ENCODE measurements around the gene TEX22. TPM values are rescaled to one million over a fixed set of nuclear protein-coding genes. Genes with fewer than 3 reads are reported as not detected.
A peak's percentile ranks its signal among the peaks of the same experiment; 100 is the strongest.

Gene TEX22
- total RNA-seq, 1 donor from 2014 or later = 5.7 TPM

- H3K9me3 Mint-ChIP-seq = no peaks in the 10 kb centered on the region
- intact Hi-C loops (cut with micrococcal nuclease) = loop anchor here (5.0 kb wide), 1 partner anchor 643 kb away; the partner anchor contains the start of gene SIVA1
- peaks cover 14% of the 10 kb centered on the region for H3K4me1 Mint-ChIP-seq
- H3K27me3 Mint-ChIP-seq = no peaks in the 10 kb centered on the region
- H3K4me3 Mint-ChIP-seq = no peak overlapping the region
- no peak for DNase-seq
- peaks cover 10% of the 10 kb centered on the region for H3K36me3 Mint-ChIP-seq (ENCODE audit: low read depth)
- no peak overlapping the region for H3K27ac Mint-ChIP-seq
These were observed 3.4 kb upstream of the TEX22 start for GRCh38 chr14:105394714-105395537.

- intact Hi-C loops (cut with micrococcal nuclease) = loop anchor here (5.0 kb wide), 1 partner anchor 643 kb away; the partner anchor contains the start of gene SIVA1
- Mint-ChIP-seq H3K4me1 (peaks cover 14% of the 10 kb centered on the region), H3K27me3 (no peaks in the 10 kb centered on the region), H3K27ac (no peak overlapping the region), H3K36me3 (ENCODE audit: low read depth) (peaks cover 16% of the 10 kb centered on the region), H3K4me3 (no peak overlapping the region), H3K9me3 (peaks cover 4% of the 10 kb centered on the region)
- no peak for DNase-seq
These were observed 2.8 kb upstream of the TEX22 start for GRCh38 chr14:105395538-105395854.

GRCh38 chr14:105397350-105397931 lies 897 bp upstream of the TEX22 start:
- peaks cover 9% of the 10 kb centered on the region for H3K9me3 Mint-ChIP-seq
- peaks cover 17% of the 10 kb centered on the region for H3K4me1 Mint-ChIP-seq
- DNase-seq = peak; percentile 67
- H3K27me3 Mint-ChIP-seq = no peaks in the 10 kb centered on the region
- intact Hi-C loops (cut with micrococcal nuclease) = loop anchor here (5.0 kb wide), 1 partner anchor 645 kb away; the partner anchor contains the start of gene SIVA1
- H3K4me3 Mint-ChIP-seq = peak overlapping the region; percentile 93
- peaks cover 33% of the 10 kb centered on the region for H3K36me3 Mint-ChIP-seq (ENCODE audit: low read depth)
- peak overlapping the region; percentile 88 for H3K27ac Mint-ChIP-seq

GRCh38 chr14:105398726-105399465 lies 558 bp downstream of the TEX22 start:
- peak; percentile 88 for DNase-seq
- H3K4me1 Mint-ChIP-seq = peaks cover 22% of the 10 kb centered on the region
- peaks cover 38% of the 10 kb centered on the region for H3K36me3 Mint-ChIP-seq (ENCODE audit: low read depth)
- intact Hi-C loops (cut with micrococcal nuclease) = loop anchor here (1.0 to 5.0 kb wide), 3 partner anchors 16 to 647 kb away; partner anchors contain the start of gene SIVA1
- H3K27me3 Mint-ChIP-seq = no peaks in the 10 kb centered on the region
- peaks cover 9% of the 10 kb centered on the region for H3K9me3 Mint-ChIP-seq
- H3K27ac Mint-ChIP-seq = peak overlapping the region; percentile 96
- H3K4me3 Mint-ChIP-seq = peak overlapping the region; percentile 93

GRCh38 chr14:105399466-105399775 lies 1.1 kb downstream of the TEX22 start:
- intact Hi-C loops (cut with micrococcal nuclease) = loop anchor here (5.0 kb wide), 1 partner anchor 647 kb away; the partner anchor contains the start of gene SIVA1
- Mint-ChIP-seq H3K36me3 (ENCODE audit: low read depth) (peaks cover 38% of the 10 kb centered on the region), H3K9me3 (peaks cover 9% of the 10 kb centered on the region), H3K4me1 (peaks cover 27% of the 10 kb centered on the region), H3K4me3 (peak overlapping the region; percentile 93), H3K27ac (peak overlapping the region; percentile 96), H3K27me3 (no peaks in the 10 kb centered on the region)
- no peak for DNase-seq

GRCh38 chr14:105400016-105400415 lies 1.7 kb downstream of the TEX22 start:
- no peak for DNase-seq
- Mint-ChIP-seq H3K4me1 (peaks cover 33% of the 10 kb centered on the region), H3K4me3 (peak overlapping the region; percentile 93), H3K9me3 (peaks cover 9% of the 10 kb centered on the region), H3K27me3 (no peaks in the 10 kb centered on the region), H3K27ac (no peak overlapping the region), H3K36me3 (ENCODE audit: low read depth) (peaks cover 43% of the 10 kb centered on the region)
- intact Hi-C loops (cut with micrococcal nuclease) = no loop called here

GRCh38 chr14:105401699-105402098 lies 3.4 kb downstream of the TEX22 start:
- H3K9me3 Mint-ChIP-seq = peaks cover 9% of the 10 kb centered on the region
- H3K36me3 Mint-ChIP-seq (ENCODE audit: low read depth) = peaks cover 53% of the 10 kb centered on the region
- no peak for DNase-seq
- intact Hi-C loops (cut with micrococcal nuclease) = no loop called here
- H3K27me3 Mint-ChIP-seq = no peaks in the 10 kb centered on the region
- no peak overlapping the region for H3K27ac Mint-ChIP-seq
- H3K4me3 Mint-ChIP-seq = no peak overlapping the region
- peaks cover 36% of the 10 kb centered on the region for H3K4me1 Mint-ChIP-seq

GRCh38 chr14:105408592-105408991 lies 10.3 kb downstream of the TEX22 start:
- H3K4me3 Mint-ChIP-seq = no peak overlapping the region
- peaks cover 19% of the 10 kb centered on the region for H3K36me3 Mint-ChIP-seq (ENCODE audit: low read depth)

GRCh38 chr14:105409364-105409763 lies 11.0 kb downstream of the TEX22 start:
- peaks cover 12% of the 10 kb centered on the region for H3K4me1 Mint-ChIP-seq
- DNase-seq = no peak
- no peak overlapping the region for H3K27ac Mint-ChIP-seq
- peaks cover 29% of the 10 kb centered on the region for H3K27me3 Mint-ChIP-seq
- peaks cover 19% of the 10 kb centered on the region for H3K36me3 Mint-ChIP-seq (ENCODE audit: low read depth)
- no peaks in the 10 kb centered on the region for H3K9me3 Mint-ChIP-seq
- no peak overlapping the region for H3K4me3 Mint-ChIP-seq
- intact Hi-C loops (cut with micrococcal nuclease) = no loop called here

More at GRCh38 chr14:105408592-105408991, 10.3 kb downstream of the TEX22 start:
- no peak for DNase-seq
- intact Hi-C loops (cut with micrococcal nuclease) = no loop called here
- Mint-ChIP-seq H3K27me3 (peaks cover 29% of the 10 kb centered on the region), H3K9me3 (no peaks in the 10 kb centered on the region), H3K4me1 (peaks cover 17% of the 10 kb centered on the region), H3K27ac (no peak overlapping the region)

- H3K27ac Mint-ChIP-seq = no peak overlapping the region
- intact Hi-C loops (cut with micrococcal nuclease) = loop anchor here (2.0 kb wide), 1 partner anchor 72 kb away; no protein-coding TSS in a partner anchor
- H3K9me3 Mint-ChIP-seq = no peaks in the 10 kb centered on the region
- H3K4me3 Mint-ChIP-seq = no peak overlapping the region
- no peak for DNase-seq
- H3K4me1 Mint-ChIP-seq = peaks cover 4% of the 10 kb centered on the region
- peaks cover 29% of the 10 kb centered on the region for H3K27me3 Mint-ChIP-seq
- peaks cover 9% of the 10 kb centered on the region for H3K36me3 Mint-ChIP-seq (ENCODE audit: low read depth)
These were observed 12.3 kb downstream of the TEX22 start for GRCh38 chr14:105410642-105411016.

GRCh38 chr14:105411017-105411941 lies 12.9 kb downstream of the TEX22 start:
- peak overlapping the region; percentile 51 for H3K4me3 Mint-ChIP-seq
- peaks cover 6% of the 10 kb centered on the region for H3K36me3 Mint-ChIP-seq (ENCODE audit: low read depth)
- no peaks in the 10 kb centered on the region for H3K9me3 Mint-ChIP-seq
- peaks cover 4% of the 10 kb centered on the region for H3K4me1 Mint-ChIP-seq
- no peak overlapping the region for H3K27ac Mint-ChIP-seq
- peak; percentile 76 for DNase-seq
- H3K27me3 Mint-ChIP-seq = peaks cover 29% of the 10 kb centered on the region
- intact Hi-C loops (cut with micrococcal nuclease) = loop anchor here (2.0 kb wide), 1 partner anchor 72 kb away; no protein-coding TSS in a partner anchor

GRCh38 chr14:105411985-105412770 lies 13.8 kb downstream of the TEX22 start:
- peak; percentile 55 for DNase-seq
- Mint-ChIP-seq H3K27ac (no peak overlapping the region), H3K4me1 (peaks cover 4% of the 10 kb centered on the region), H3K27me3 (peaks cover 29% of the 10 kb centered on the region), H3K4me3 (no peak overlapping the region), H3K36me3 (ENCODE audit: low read depth) (peaks cover 4% of the 10 kb centered on the region), H3K9me3 (no peaks in the 10 kb centered on the region)
- intact Hi-C loops (cut with micrococcal nuclease) = loop anchor here (2.0 kb wide), 1 partner anchor 71 kb away; no protein-coding TSS in a partner anchor

Data from activated CD4-positive, alpha-beta T cell treated with anti-CD3 and anti-CD28 coated beads, Interleukin-2, amount 10 ng/mL, durations not matched to agents 24 days and 14 days (primary cell).